ENCODE data around the gene FAF1. TPM values are rescaled to one million over a fixed set of nuclear protein-coding genes. Genes with fewer than 3 reads are reported as not detected.

The FAF1 gene
- polyA plus RNA-seq, 1 of the 3 experiments (the other 2 are of a cell fraction) = 8.7 TPM

GRCh38 chr1:50474859-50475809 is 484.9 kb downstream of the FAF1 start:
- no peaks in the 10 kb centered on the region for H3K27me3 ChIP-seq (ENCODE audit: insufficient read depth)
- H3K27ac ChIP-seq (ENCODE audit: low read depth in 2 of 2, low read length in 1 of 2) = no peak overlapping the region
- no peaks in the 10 kb centered on the region for H4K20me1 ChIP-seq (ENCODE audit: insufficient read depth)
- CTCF ChIA-PET = interaction anchor here (1.2 kb wide), 1 partner anchor 40 kb away, joined by 3 read pairs; no protein-coding TSS in a partner anchor
- H2AFZ ChIP-seq (ENCODE audit: low read depth) = no peak overlapping the region
- no peaks in the 10 kb centered on the region for H3K79me2 ChIP-seq (ENCODE audit: insufficient read depth)
- no peaks in the 10 kb centered on the region for H3K9me2 ChIP-seq
- no peak overlapping the region for H3K4me3 ChIP-seq (ENCODE audit: low read depth in 2 of 2, low read length in 1 of 2)
- no peaks in the 10 kb centered on the region; a peak in 1 of 4 replicates for H3K4me1 ChIP-seq (ENCODE audit: control insufficient read depth in 1 of 2, insufficient read depth in 2 of 2, low read depth in 1 of 2, low read length in 1 of 2)
- H3F3A ChIP-seq (replicated peaks; ENCODE audit: insufficient read depth) = no peaks in the 10 kb centered on the region
- no peak for DNase-seq
- H3K9ac ChIP-seq = no peak overlapping the region
- POLR2A ChIA-PET = no interaction called here
- H3K36me3 ChIP-seq (replicated peaks in 1 of 2; ENCODE audit: control insufficient read depth in 1 of 2, insufficient read depth in 2 of 2, low read length in 1 of 2) = peaks cover 12 to 37% of the 10 kb centered on the region in 2 experiments
- no peak overlapping the region for H3K4me2 ChIP-seq
- H3K9me3 ChIP-seq = no peaks in the 10 kb centered on the region
- TF ChIP-seq EZH2phosphoT487 (IDR thresholded peaks at IDR 0.05; ENCODE audit: borderline replicate concordance, low read depth) = no peak
- 99% methylated on average over 7 of the region's 7 CpGs for WGBS (ENCODE audit: low lambda C conversion rate)

GRCh38 chr1:50473513-50473912 is 486.6 kb downstream of the FAF1 start:
- Histone ChIP-seq H3K27me3 (ENCODE audit: insufficient read depth) (no peaks in the 10 kb centered on the region), H3F3A (replicated peaks; ENCODE audit: insufficient read depth) (no peaks in the 10 kb centered on the region), H3K36me3 (replicated peaks in 1 of 2; ENCODE audit: control insufficient read depth in 1 of 2, insufficient read depth in 2 of 2, low read length in 1 of 2) (peaks cover 17 to 37% of the 10 kb centered on the region in 2 experiments), H3K9me2 (no peaks in the 10 kb centered on the region), H3K4me3 (ENCODE audit: low read depth in 2 of 2, low read length in 1 of 2) (no peak overlapping the region), H3K9me3 (no peaks in the 10 kb centered on the region), H3K79me2 (ENCODE audit: insufficient read depth) (no peaks in the 10 kb centered on the region), H2AFZ (ENCODE audit: low read depth) (no peak overlapping the region), H4K20me1 (ENCODE audit: insufficient read depth) (no peaks in the 10 kb centered on the region), H3K4me1 (ENCODE audit: control insufficient read depth in 1 of 2, insufficient read depth in 2 of 2, low read depth in 1 of 2, low read length in 1 of 2) (no peaks in the 10 kb centered on the region; a peak in 1 of 4 replicates), H3K27ac (ENCODE audit: low read depth in 2 of 2, low read length in 1 of 2) (no peak overlapping the region), H3K9ac (no peak overlapping the region), H3K4me2 (no peak overlapping the region)
- TF ChIP-seq USF2 (IDR thresholded peaks at IDR 0.05; ENCODE audit: borderline replicate concordance, low read depth, low read length) (no peak), POLR2AphosphoS5 (IDR thresholded peaks at IDR 0.05; ENCODE audit: low read depth, low read length) (no peak), RAD21 (IDR thresholded peaks at IDR 0.05; ENCODE audit: low read length) (no peak), EZH2phosphoT487 (IDR thresholded peaks at IDR 0.05; ENCODE audit: borderline replicate concordance, low read depth) (no peak), ELF1 (IDR thresholded peaks at IDR 0.05) (no peak), RXRA (IDR thresholded peaks at IDR 0.05; ENCODE audit: borderline replicate concordance, low read depth) (no peak), RCOR1 (IDR thresholded peaks at IDR 0.05; ENCODE audit: low read length) (no peak), MXI1 (IDR thresholded peaks at IDR 0.05; ENCODE audit: low read depth, low read length) (no peak), ZBTB33 (IDR thresholded peaks at IDR 0.05; ENCODE audit: borderline replicate concordance, low read depth) (no peak), IRF3 (IDR thresholded peaks at IDR 0.05; ENCODE audit: low read depth, low read length) (no peak)
- DNase-seq = no peak
- CTCF ChIA-PET = no interaction called here
- POLR2A ChIA-PET = no interaction called here
